ENCODE measurements around the gene KCNK7.
A peak's percentile ranks its signal among the peaks of the same experiment; 100 is the strongest.

The KCNK7 gene

GRCh38 chr11:65610404-65610803, 14.8 kb upstream of the KCNK7 start:
- DNase-seq = no peak

GRCh38 chr11:65609665-65610064, 14.1 kb upstream of the KCNK7 start:
- DNase-seq = no peak

- no peak for DNase-seq
Measured at GRCh38 chr11:65609229-65609628, 13.6 kb upstream of the KCNK7 start.

GRCh38 chr11:65607614-65608426, 12.2 kb upstream of the KCNK7 start:
- DNase-seq = no peak

GRCh38 chr11:65606876-65607613, 11.4 kb upstream of the KCNK7 start:
- no peak for DNase-seq

GRCh38 chr11:65604258-65604657, 8.7 kb upstream of the KCNK7 start:
- DNase-seq = no peak

GRCh38 chr11:65599955-65600246, 4.3 kb upstream of the KCNK7 start:
- DNase-seq = no peak

GRCh38 chr11:65599216-65599954, 3.8 kb upstream of the KCNK7 start:
- no peak for DNase-seq

- DNase-seq = no peak
Measured at GRCh38 chr11:65598258-65598699, 2.7 kb upstream of the KCNK7 start.

GRCh38 chr11:65596520-65596919, 920 bp upstream of the KCNK7 start:
- DNase-seq = no peak

GRCh38 chr11:65595131-65595530, 469 bp downstream of the KCNK7 start:
- DNase-seq = no peak

- peak in 1 of 4 experiments; percentile 21 for DNase-seq
Measured at GRCh38 chr11:65593518-65594414, 1.8 kb downstream of the KCNK7 start.

GRCh38 chr11:65592858-65593517, 2.6 kb downstream of the KCNK7 start:
- no peak for DNase-seq

GRCh38 chr11:65591939-65592857, 3.4 kb downstream of the KCNK7 start:
- no peak for DNase-seq

- no peak for DNase-seq
Measured at GRCh38 chr11:65590240-65590738, 5.3 kb downstream of the KCNK7 start.

- DNase-seq = no peak
Measured at GRCh38 chr11:65589444-65590239, 6.0 kb downstream of the KCNK7 start.

- peak; percentile 38 to 62 (median 48) for DNase-seq
Measured at GRCh38 chr11:65588199-65589054, 7.2 kb downstream of the KCNK7 start.

GRCh38 chr11:65586676-65587075, 8.9 kb downstream of the KCNK7 start:
- DNase-seq = no peak

GRCh38 chr11:65586247-65586630, 9.4 kb downstream of the KCNK7 start:
- DNase-seq = no peak
